NCI-H345 treated with DMSO at 0.1 percent for 48 hours (cell line): Measurements from ENCODE around the gene PDHX.

Source experiments
- DNase-seq: peaks from one replicate; lab custom pipeline; 2025; ENCODE audit not compliant: unreplicated experiment; lab: John Stamatoyannopoulos, UW

Gene PDHX

DNA sequence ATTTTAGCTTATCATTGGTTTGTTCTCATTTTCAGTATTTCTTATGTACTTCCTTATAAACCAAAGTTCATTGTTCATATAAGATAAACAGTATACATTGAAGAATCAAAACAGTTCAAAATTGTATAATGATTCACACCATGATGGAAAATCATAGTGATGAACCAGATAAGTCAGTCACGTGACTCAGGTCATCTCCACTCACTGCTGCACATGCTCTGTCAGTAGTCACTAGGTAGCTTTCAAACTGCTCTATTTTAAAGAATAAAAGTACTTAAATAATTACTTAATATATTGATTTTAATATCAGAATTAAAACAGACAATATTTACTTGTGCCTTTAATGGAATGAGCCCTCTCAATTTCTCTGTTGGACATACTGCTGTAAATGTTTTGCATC, 37.5 kb downstream of the PDHX start:
- DNase-seq, result no peak

DNA sequence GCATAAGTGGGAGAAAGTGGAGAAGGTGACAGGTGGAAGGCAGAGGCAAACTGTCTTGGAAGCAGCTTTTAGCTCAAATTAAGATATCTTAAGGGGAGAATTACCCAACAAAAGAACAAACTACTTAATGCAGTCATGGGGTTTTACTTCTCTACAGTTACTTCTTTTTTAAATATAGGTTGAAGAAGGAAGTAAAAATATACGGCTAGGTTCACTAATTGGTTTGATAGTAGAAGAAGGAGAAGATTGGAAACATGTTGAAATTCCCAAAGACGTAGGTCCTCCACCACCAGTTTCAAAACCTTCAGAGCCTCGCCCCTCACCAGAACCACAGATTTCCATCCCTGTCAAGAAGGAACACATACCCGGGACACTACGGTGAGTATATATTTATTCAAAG, 40.8 kb downstream of the PDHX start:
- DNase-seq, result no peak

DNA sequence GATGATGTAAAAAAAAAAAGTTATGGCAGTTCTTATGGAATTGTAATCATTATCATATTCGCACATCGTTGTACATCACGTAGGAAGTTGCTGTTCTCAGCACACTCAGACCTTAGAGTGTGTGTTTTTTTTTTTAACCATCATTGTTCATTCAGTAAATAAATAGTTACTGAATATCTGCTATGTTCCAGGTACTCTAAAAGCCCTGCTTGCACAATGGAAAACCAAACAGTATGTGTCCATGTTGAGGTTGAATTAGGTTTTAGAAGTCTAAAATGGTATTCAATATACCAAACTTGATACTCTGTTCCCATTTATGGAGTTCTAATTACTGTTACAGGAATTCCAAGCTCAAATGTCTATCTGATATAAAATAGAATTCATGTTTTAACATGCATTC, 41.2 kb downstream of the PDHX start:
- no peak for DNase-seq

DNA sequence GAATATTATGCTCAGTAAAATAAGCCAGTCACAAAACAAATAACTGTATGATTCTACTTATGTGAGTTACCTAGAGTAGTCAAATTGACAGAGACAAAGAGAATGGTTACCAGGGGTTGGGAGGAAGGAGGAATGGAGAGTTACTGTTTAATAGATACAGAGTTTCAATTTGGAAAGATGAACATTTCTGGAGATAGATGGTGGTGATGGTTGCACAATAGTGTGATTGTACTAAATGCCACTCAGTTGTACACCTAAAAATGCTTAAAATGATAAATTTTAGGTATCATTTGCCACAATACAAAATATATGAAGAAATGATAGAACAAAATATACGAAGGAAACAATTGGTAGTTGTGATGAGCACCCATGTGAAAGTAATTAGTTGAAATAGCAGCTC, 43.4 kb downstream of the PDHX start:
- no peak for DNase-seq

DNA sequence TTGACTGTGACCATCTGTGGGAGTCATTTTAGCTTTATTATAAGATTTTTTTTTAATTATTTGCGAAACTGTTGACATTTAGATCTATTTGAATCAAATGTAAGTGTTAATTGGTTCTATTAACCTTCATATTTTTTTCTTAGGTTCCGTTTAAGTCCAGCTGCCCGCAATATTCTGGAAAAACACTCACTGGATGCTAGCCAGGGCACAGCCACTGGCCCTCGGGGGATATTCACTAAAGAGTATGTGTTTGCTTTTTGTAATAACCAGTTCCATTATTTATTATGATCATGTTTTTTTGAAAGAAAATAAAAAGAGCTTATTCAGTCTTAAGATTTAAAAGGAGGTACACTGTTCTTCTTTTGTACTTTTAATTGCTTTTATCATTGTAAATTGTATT, 43.9 kb downstream of the PDHX start:
- no peak for DNase-seq

DNA sequence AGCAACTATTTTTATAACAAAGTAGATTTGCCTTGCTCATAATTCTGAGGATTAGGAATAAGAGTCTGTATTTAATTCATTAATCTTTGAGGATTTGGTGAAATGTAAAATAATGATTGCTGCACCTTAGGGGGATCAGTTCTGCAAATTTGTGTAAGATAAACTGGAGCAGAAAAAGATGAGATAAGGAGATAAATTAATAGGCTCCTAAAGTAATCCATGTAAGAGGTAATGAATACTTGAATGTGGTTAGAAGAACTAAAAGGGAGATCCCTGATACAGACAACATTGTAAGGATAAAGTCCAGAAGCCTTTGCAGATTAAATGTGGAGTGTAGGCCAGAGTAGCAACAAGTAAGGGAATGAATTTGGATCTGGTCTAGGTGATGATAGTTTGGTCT, 45.6 kb downstream of the PDHX start:
- DNase-seq, result no peak

DNA sequence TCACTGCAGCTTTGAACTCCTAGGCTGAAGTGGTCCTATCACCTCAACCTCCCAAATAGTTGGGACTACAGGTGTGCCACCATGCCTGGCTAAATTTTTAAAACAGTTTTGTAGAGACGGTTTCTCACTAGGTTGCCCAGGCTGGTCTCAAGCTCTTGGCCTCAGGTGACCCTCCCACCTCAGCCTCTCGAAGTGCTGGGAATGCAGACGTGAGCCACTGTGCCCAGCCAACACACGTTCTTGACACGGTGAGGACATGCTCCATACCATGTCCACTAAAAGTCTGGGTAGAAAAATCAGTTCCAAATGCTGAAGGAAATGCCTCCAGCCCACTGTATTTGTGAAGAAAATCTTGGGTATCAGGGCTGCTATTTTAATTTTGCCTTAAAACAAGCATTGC, 46.9 kb downstream of the PDHX start:
- DNase-seq, result no peak

DNA sequence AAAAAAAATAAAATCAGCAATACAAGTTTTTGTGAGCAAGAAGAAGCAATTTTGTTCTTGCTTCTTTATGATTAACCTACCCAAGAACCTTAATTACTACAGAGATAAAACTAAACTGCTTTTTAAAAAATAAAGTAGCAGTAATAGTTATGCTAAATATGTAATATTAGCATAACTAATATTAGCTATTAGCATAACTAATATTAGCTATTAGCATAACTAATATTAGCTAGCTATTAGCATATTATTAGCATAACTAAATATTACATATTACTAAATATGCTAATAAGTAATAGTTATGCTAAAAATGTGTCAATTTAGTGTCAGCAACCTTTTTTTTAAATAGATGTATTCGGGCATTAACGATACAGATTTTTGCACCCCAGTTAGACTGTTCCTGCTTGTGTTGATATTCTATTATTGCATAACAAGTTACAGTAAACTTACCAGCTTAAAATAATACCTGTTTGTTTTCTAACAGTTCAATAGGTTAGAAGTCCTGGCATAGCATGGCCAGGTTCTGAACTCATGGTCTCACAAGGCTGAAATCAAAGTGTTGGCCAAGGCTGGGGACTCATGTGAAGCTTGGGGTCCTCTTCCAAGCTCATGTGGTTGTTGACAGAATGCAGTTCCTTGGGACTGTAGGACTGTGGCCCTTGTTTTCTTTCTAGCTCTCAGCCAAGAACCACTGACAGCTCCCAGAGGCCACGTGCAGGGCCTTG, 48.4 kb downstream of the PDHX start:
- no peak for DNase-seq

DNA sequence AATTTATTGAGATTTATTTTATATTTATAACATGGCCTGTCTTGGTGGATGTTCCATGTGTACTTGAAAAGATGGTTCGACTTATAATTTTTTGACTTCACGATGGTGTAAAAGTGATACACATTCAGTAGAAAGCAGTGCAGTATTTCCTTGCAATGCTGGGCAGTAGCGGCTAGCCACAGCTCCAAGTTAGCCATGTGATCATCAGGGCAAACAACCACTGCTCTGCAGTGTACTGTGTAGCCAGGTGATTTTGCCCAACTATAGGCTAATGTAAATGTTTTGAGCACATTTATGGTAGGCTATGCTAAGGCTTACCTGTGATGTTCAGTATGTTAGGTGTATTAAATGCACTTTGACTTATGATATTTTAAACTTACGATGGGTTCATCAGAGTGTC, 52.4 kb downstream of the PDHX start:
- no peak for DNase-seq

DNA sequence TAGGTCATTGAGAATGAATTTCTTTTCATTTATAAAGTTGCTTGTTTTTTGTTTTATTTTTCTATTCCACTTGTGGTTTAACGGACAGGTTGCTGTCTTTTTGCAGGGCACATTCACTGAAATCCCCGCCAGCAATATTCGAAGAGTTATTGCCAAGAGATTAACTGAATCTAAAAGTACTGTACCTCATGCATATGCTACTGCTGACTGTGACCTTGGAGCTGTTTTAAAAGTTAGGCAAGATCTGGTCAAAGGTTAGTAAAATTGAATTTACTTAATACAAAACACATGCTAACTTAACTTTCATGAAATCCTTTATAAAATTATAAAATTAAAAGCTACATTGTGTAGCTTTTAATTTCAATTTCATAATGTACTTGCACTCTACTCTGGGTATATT, 53.6 kb downstream of the PDHX start:
- no peak for DNase-seq

DNA sequence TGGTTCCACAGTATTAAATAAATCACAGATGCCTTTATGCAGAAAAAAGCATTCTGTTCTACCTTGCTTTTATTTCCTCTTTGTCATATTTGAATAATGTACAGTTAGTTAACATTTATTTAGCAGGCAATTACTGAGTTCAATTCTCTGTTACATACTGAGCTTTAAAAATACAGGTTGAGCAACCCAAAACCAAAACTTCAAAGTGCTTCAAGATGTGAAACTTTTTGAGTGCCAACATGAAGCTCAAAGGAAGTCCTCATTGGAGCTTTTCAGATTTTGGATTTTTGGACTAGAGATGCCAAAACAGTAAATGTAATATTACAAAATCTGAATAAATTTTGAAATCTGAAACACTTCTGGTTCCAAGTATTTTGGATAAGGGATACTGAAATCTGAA, 54.1 kb downstream of the PDHX start:
- no peak for DNase-seq

DNA sequence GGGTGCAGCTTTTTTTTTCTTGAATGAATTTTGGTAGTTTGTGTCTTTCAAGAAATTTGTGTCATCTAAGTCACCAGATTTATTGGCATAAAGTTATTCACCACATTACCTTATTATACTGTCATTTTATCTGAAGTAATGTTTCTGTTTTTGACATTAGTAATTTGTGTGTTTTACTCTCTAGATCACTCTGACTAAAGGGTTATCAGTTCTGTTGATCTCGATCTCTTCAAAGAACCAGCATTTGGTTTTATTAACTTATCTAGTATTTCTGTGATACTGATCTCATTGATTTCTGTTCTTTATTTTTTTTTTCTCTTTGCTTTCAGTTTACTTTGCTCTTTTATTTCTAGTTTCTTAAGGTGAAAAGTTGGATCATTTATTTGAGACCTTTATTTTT, 55.5 kb downstream of the PDHX start:
- no peak for DNase-seq

DNA sequence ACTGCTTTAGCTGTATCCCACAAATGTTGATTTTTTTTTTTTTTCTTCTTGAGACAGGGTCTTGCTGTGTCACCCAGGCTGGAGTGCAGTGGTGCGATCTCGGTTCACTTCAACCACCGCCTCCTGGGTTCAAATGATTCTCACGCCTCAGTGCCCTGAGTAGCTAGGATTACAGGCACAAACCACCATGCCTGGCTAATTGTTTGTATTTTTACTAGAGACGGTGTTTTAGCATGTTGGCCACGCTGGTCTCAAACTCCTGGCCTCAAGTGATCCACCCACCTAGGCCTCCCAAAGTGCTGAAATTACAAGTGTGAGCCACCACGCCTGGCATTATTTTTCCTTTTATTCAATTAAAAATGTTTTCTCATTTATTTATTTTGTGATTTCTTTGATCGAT, 55.9 kb downstream of the PDHX start:
- DNase-seq, result no peak

DNA sequence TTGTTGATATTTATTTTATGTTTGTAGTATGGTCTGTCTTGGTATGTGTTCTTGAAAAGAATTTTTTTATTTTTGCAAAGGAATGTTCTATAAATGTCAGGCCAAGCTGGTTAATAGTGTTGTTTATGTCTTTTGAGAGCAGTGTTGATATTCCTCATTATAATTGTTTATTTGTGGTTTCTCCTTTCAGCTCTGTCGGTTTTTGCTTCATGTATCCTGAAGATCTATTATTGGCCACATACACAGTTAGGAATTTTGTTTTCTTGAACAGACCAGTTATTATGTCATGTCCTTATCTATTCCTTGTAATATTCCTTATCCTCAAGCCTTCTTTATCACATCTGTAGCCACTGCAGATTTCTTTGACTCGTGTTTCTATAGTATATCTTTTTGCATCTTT, 56.5 kb downstream of the PDHX start:
- DNase-seq, result no peak

DNA sequence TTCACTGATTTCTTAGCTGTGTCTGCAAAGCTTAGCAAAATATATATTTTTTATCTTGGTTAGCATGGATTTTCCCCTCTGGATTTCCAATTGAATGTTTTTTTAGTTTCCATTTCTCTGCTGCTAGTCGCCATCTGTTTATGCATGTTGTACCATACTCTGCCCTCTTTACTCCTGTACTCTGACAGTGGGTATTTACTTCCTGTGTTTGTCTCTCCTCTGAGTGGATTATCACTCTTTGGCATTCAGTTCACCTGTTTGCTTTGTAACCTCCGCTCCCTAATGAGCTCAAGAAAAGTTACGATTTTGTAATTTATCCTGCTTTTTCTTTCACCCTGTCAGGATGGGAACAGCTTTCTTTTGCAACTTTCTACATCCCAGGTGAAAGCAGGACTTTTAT, 59.1 kb downstream of the PDHX start:
- no peak for DNase-seq

DNA sequence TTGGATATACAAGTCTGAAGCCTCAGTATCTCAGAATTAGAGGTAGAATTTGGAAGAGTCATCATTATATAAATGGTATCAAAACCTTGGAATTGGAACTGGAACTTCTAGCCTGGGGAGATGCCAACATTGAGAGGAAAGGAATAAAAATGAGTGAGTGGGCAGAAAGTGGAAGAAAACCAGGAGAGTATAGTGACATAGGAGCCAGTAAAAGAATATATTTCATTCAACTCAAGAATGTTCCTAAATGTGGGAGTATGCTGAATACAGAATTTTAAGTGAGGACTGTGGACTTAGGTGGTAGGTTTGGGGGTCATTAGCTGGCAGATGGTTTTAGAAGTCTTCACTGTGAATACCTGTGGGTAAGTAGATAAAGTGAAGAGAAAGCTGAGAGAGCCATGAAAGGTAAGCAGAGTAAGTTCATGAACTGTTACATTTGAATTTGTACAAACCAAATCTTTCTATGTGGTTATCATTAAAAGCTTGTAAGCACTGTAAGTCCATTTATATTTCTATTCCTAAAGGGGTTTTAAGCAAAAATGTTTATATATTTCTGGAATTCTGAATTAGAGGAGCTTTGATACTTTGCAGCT, 60.2 kb downstream of the PDHX start:
- DNase-seq, result no peak

DNA sequence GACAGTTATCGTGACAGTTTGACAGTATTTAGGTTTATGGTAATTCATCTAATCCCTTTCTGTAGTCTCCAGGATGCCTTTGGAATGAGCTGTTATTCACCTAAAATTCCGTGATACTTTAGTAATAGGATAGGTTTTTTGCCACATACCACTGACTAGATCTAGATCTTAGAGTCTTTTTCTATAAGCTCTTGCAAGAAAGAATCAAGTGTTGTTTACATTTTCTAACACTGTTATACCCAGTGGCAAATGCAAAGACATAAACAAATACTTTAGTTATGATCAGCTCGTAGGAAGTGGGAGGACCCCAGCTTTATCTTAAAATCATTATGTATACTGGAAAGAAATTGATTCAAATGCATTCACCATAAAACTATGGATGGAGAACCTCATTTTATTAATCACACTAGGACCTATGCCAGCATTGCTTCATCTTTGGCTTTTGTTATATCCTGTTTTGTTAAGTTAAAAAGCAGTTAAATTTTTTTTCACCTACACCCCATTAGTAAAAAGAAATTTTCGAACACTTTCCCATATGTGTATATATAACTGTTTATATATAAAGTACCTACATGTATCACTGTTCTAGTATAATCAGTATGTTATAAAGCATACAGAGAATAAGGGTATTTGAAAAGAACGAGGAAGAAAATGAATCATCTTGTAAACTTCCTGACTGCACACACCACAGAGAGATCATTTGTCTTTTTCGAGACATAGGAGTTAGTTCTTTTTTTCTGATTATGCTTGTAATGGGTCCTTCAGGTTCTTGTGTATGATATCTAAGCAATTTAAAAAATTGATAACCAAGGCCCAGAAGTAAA, 60.9 kb downstream of the PDHX start:
- no peak for DNase-seq

DNA sequence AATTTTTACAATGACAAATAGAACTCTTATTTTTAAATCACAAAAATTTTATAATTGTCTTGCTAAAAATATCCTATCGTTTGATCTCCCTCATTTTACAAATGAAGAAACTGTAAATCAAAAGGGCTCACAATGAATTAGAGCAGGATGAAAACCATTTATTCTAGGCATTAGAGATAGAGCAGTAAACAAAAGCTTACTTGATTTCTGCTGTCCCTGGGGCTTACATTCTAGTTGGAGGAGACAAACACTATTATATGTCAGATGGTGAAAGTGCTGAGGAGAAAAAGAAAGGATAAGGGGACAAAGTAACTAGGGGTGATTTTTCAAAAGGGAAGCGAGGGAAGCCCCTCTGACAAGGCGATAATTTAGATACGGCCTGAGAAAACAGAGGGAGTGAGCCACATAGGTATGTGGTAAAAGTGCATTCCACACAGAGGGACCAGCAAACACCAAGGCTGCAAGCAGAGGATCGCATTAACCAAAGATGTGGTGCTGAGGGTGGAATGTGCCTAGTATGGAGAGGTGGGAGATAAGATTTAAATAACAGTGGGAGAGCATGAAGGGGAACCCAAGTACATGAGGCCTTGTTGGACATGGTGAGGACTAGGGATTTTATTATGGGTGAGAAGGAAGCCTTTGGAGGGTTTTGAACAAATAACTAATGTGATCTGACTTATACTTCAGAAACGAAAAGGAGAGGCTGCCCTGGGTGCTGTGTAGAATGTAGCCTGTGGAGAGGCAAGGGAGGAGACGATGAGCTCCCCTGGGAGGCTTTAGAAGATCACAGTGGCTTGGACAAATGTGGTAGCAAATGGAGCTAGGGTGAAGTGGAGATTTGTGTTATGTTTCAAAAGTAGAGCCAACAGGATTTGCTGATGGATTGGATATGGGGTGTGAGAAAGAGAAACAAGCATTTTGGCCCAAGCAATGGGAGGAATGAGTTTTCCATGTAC, 62.1 kb downstream of the PDHX start:
- no peak for DNase-seq

DNA sequence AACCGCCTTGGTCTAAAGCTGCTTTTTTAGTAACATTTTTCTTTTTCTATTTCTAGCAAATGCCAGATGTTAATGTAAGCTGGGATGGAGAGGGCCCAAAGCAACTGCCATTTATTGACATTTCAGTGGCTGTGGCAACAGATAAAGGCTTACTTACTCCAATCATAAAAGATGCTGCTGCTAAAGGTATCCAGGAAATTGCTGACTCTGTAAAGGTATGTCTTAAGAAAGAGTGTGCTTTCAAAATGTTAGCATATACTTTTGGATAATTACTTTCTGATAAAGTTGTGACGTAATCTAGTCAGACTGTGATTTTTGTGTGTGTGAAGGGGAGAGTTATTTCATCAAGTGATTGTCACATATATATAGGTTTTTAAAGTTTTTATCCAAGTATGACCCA, 68.1 kb downstream of the PDHX start:
- no peak for DNase-seq

DNA sequence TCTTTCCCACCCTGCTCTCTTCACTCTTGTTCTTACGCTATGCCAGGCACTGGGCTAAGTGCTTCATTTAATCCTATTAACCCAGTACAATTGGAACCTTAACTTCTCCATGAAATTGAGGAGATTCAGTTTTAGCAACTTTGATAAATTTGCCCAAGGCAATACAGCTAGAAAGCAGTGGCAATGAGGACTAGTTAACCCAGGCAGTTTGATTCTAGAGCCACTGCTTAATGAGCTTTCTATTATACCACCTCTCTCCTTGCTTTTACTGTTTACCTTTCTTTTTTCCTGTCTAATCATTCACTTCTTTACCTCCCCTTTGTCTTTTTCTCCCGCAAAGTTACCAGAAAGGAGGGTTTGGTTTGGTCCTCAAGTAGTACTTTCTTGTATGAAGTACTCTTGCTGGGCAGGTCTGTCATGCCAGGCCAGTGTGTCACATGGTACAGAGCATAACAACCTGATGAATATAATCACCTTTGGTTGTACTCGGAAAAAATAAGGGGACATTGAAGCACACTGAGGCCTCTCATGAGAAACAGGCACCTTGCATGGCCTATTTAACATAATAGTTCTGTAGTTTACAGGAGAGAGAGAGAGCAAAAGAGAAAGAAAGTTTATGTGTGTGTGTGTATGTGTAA, 70.6 kb downstream of the PDHX start:
- no peak for DNase-seq

DNA sequence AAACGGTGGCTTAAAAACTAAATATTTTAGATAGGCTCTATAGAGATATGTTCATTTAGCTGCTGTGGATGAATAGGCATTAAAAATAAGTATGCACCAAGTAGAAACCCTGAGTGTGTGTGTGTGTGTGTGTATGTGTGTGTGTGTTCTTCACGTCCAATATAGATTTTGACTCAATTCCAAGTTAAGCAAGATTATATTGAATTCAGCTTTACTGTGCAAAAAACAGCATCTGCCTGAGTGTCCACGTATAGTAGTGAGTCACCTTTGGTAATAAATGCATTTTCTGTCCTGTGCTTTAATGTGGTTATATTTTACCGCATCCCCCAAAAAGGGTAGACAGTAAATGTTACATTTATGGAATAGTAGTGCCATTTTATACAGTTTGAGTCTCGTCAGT, 71.2 kb downstream of the PDHX start:
- DNase-seq, result no peak
